Gastrocnemius medialis (tissue), 4 donors: ENCODE data around the gene TMTC2. TPM values are rescaled to one million over a fixed set of nuclear protein-coding genes. Genes with fewer than 3 reads are reported as not detected.

ENCODE experiments used
- ATAC-seq, 2 donors: fragments of 150-250 bp; one replicate each; pipeline ENCODE4 v1.9.1; 2016
- DNase-seq, 2 donors: peaks; one replicate each; pipeline ENCODE4 v3.0.0-alpha.2; 2019
- H3K27ac ChIP-seq, 4 donors: fragments of 200-600 bp; sonication (generic); 1 replicate in 1 of 4; 2 replicates in 3 of 4; pipeline ENCODE4 v1.5.1; 2016 to 2018; ENCODE audit warnings: mild to moderate bottlenecking in 2 of 4, moderate library complexity in 1 of 4
- H3K27me3 ChIP-seq, 3 donors: fragments of 200-600 bp; sonication (generic) in 2 of 3; 1 replicate in 1 of 3; 2 replicates in 2 of 3; pipeline versions ENCODE4 v1.5.1 to v1.6.0; 2016 to 2019; ENCODE audit warnings: mild to moderate bottlenecking in 1 of 3, moderate library complexity in 1 of 3
- H3K36me3 ChIP-seq, 2 donors: fragments of 200-600 bp; sonication (generic) in 1 of 2; one replicate each; pipeline ENCODE4 v1.5.1; 2017 to 2018
- H3K4me1 ChIP-seq, 2 donors: fragments of 200-600 bp; sonication (generic) in 1 of 2; one replicate each; pipeline ENCODE4 v1.5.1; 2016 to 2017; ENCODE audit warnings: mild to moderate bottlenecking in 2 of 2
- H3K4me3 ChIP-seq, 4 donors: fragments of 200-600 bp; sonication (generic) in 3 of 4; 1 replicate in 1 of 4; 2 replicates in 3 of 4; pipeline ENCODE4 v1.5.1; 2016 to 2019; ENCODE audit warnings: mild to moderate bottlenecking in 2 of 4
- H3K9me3 ChIP-seq, 3 donors: fragments of 200-600 bp; sonication (generic) in 2 of 3; 1 replicate in 1 of 3; 2 replicates in 2 of 3; pipeline ENCODE4 v1.5.1; 2016 to 2019
- POLR2A ChIP-seq, 2 donors: fragments of 450-650 bp; IDR thresholded peaks; one replicate each; pipeline ENCODE4 v1.6.1; 2017; ENCODE audit warnings: antibody characterized with exemption in 2 of 2, mild to moderate bottlenecking in 2 of 2, moderate library complexity in 2 of 2
- in situ Hi-C, 4 donors: fragments of 200-750 bp; cut with MboI; loops; one replicate each; pipeline versions ENCODE4 v1.15.0 to v1.8.0; 2017; ENCODE audit warnings: low sequenced_read_pairs in 4 of 4
- intact Hi-C: fragments of 100-400 bp; cut with DNase I; formaldehyde crosslinking; loops from one replicate; pipeline ENCODE4 v1.15.1; 2023; ENCODE audit warnings: low total_unique reads
- total RNA-seq, 4 donors: library from RNA; depleted of rRNA; stranded (reverse); fragments of >200 nt; gene quantifications; one replicate each; pipeline versions ENCODE4 v1.1.0 to v1.2.3, GENCODE V29; 2016
- TF ChIP-seq, protein P1 (sequence below), 5 experiments: fragments of 450-650 bp in 3 of 5; fragments of 200-600 bp in 2 of 5; sonication (generic) in 2 of 5; IDR thresholded peaks in 4 of 5; conservative IDR thresholded peaks in 1 of 5; 1 replicate in 4 of 5; 2 replicates in 1 of 5; pipeline ENCODE4 v1.5.1; 2016 to 2019; ENCODE audit warnings: antibody characterized with exemption in 5 of 5, mild to moderate bottlenecking in 3 of 5, moderate library complexity in 3 of 5

TMTC2 gene
- total RNA-seq, 4 donors from 2014 or later: 1.6 to 2.5 (median 1.9) TPM

- Histone ChIP-seq H3K4me1 (peaks cover 3 to 11% of the 10 kb centered on the region in 2 donors), H3K27me3 (no peaks in the 10 kb centered on the region), H3K36me3 (no peaks in the 10 kb centered on the region), H3K4me3 (no peak overlapping the region), H3K27ac (no peak overlapping the region), H3K9me3 (no peaks in the 10 kb centered on the region)
- intact Hi-C loops (loop anchor here (10.0 kb wide), 1 partner anchor 1822 kb away; no protein-coding TSS in a partner anchor), in situ Hi-C loops (no loop called here)
- DNase-seq (no peak), ATAC-seq (no peak)
- TF ChIP-seq POLR2A (IDR thresholded peaks at IDR 0.05): no peak
- TF ChIP-seq, protein P1, sequence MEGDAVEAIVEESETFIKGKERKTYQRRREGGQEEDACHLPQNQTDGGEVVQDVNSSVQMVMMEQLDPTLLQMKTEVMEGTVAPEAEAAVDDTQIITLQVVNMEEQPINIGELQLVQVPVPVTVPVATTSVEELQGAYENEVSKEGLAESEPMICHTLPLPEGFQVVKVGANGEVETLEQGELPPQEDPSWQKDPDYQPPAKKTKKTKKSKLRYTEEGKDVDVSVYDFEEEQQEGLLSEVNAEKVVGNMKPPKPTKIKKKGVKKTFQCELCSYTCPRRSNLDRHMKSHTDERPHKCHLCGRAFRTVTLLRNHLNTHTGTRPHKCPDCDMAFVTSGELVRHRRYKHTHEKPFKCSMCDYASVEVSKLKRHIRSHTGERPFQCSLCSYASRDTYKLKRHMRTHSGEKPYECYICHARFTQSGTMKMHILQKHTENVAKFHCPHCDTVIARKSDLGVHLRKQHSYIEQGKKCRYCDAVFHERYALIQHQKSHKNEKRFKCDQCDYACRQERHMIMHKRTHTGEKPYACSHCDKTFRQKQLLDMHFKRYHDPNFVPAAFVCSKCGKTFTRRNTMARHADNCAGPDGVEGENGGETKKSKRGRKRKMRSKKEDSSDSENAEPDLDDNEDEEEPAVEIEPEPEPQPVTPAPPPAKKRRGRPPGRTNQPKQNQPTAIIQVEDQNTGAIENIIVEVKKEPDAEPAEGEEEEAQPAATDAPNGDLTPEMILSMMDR (IDR thresholded peaks at IDR 0.05 in 4 of 5, conservative IDR thresholded peaks at IDR 0.05 in 1 of 5): no peak
These were observed 3.9 kb upstream of the TMTC2 start for GRCh38 chr12:82682851-82683261.

GRCh38 chr12:82685790-82686167 is 927 bp upstream of the TMTC2 start:
- in situ Hi-C loops (no loop called here), intact Hi-C loops (loop anchor here (10.0 kb wide), 1 partner anchor 1819 kb away; no protein-coding TSS in a partner anchor)
- peak overlapping the region; percentile 72 to 91 (median 80) for H3K27ac ChIP-seq
- H3K4me1 ChIP-seq: peaks cover 3 to 11% of the 10 kb centered on the region in 2 donors
- ATAC-seq (peak; percentile 67 to 77), DNase-seq (peak; percentile 78 to 85)
- H3K27me3 ChIP-seq: peaks cover 3 to 21% (median 11%) of the 10 kb centered on the region in 3 donors
- H3K9me3 ChIP-seq: no peaks in the 10 kb centered on the region
- H3K4me3 ChIP-seq: peak overlapping the region; percentile 67 to 89 (median 84)
- TF ChIP-seq POLR2A (IDR thresholded peaks at IDR 0.05): no peak
- TF ChIP-seq, protein P1 (IDR thresholded peaks at IDR 0.05 in 4 of 5, conservative IDR thresholded peaks at IDR 0.05 in 1 of 5): peak; percentile 56 to 84 (median 74)
- no peaks in the 10 kb centered on the region for H3K36me3 ChIP-seq

- H3K27me3 ChIP-seq: peaks cover 3 to 21% (median 11%) of the 10 kb centered on the region in 3 donors
- H3K27ac ChIP-seq: peak overlapping the region; percentile 72 to 91 (median 80)
- no peaks in the 10 kb centered on the region for H3K36me3 ChIP-seq
- H3K9me3 ChIP-seq: no peaks in the 10 kb centered on the region
- intact Hi-C loops: loop anchor here (10.0 kb wide), 1 partner anchor 1817 kb away; no protein-coding TSS in a partner anchor
- DNase-seq (peak; percentile 8 to 12), ATAC-seq (peak; percentile 41 to 42)
- H3K4me3 ChIP-seq: peak overlapping the region; percentile 67 to 89 (median 84)
- peaks cover 3 to 11% of the 10 kb centered on the region in 2 donors for H3K4me1 ChIP-seq
- TF ChIP-seq, protein P1 (IDR thresholded peaks at IDR 0.05 in 4 of 5, conservative IDR thresholded peaks at IDR 0.05 in 1 of 5): no peak
- peak; percentile 4 to 15 for TF ChIP-seq POLR2A (IDR thresholded peaks at IDR 0.05)
- in situ Hi-C loops: no loop called here
These were observed 610 bp downstream of the TMTC2 start for GRCh38 chr12:82687021-82688011.

- Histone ChIP-seq H3K4me1 (peaks cover 3 to 11% of the 10 kb centered on the region in 2 donors), H3K27ac (peak overlapping the region in 3 of 4 donors; percentile 76 to 91 (median 83)), H3K36me3 (no peaks in the 10 kb centered on the region), H3K4me3 (peak overlapping the region; percentile 67 to 89 (median 84)), H3K27me3 (peaks cover 3 to 21% (median 11%) of the 10 kb centered on the region in 3 donors), H3K9me3 (no peaks in the 10 kb centered on the region)
- ATAC-seq (no peak), DNase-seq (no peak)
- intact Hi-C loops: loop anchor here (10.0 kb wide), 1 partner anchor 1817 kb away; no protein-coding TSS in a partner anchor
- TF ChIP-seq, protein P1 (IDR thresholded peaks at IDR 0.05 in 4 of 5, conservative IDR thresholded peaks at IDR 0.05 in 1 of 5): no peak
- no peak for TF ChIP-seq POLR2A (IDR thresholded peaks at IDR 0.05)
- in situ Hi-C loops: no loop called here
These were observed 1.4 kb downstream of the TMTC2 start for GRCh38 chr12:82688035-82688501.
